GF-D8 (cell line): ENCODE results near the gene ADRA1B.

Experiments
- DNase-seq: peaks from one replicate; lab custom pipeline; 2025; lab: John Stamatoyannopoulos, UW

ADRA1B gene

DNA sequence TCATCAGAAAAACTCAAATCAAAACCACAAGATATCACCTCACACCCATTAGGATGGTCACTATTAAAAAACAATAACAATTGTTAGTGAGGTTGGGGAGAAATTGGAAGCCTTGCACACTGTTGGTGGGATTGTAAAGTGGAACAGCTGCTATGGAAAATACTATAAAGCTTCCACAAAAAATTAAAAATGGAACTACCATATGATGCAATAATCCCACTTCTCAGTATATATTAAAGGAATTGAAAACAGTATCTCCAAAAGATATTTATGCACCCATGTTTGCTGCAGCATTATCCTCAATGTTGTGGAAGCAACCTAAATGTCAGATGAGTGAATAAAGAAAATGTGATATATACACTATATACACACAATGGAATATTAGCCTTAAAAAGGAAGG lies 14.5 kb upstream of the ADRA1B start:
- no peak for DNase-seq

DNA sequence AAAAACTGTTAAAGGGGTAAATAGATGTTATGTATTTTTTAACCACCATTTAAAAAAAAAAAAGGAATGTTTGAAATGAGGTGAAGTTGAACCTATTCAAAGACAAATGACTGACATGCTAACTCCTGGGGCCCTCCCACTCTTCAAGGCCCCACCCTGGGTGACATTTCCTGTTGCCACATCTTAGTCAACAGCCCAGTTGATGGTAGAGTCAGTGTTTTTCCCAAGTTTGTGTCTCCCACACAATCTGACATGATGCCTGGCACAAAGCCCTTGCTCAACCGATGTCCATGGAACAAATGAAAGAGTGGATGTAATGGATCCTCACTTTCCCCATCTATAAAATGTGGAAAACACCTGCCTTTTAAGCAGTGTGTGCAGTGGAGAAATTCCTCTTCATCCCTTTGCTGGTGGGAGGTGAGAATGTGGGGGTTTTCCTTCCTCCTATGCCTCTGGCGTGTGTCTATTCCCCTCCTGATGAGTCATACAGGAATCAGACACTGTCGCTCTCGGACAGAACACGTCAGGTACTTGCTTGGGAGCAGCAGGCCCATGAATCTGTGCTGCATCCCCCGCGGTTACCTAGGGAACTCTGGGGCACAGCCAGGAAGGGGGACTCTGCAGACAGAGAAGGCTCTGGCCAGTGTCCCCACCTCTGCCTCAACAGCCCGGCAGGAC lies 13.7 kb upstream of the ADRA1B start:
- DNase-seq = no peak

DNA sequence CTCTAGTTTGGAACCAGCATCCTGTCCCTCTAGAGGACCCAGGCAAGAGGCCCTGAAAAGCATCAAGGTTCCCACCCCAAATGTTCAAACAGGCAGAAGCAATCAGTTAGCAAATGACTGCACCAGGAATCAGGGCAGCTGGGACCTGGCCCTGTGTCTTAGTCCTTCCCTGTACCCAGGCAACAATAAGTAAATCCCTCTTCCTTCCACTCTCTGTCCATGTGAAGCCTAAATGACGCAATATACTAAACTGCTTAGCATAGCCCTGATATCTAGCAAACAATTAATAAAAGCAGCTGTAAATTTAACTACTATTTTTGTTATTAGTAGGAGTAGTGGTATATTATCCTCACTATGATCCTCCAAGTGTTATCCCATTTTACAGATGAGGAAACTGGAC lies 13.2 kb upstream of the ADRA1B start:
- no peak for DNase-seq

DNA sequence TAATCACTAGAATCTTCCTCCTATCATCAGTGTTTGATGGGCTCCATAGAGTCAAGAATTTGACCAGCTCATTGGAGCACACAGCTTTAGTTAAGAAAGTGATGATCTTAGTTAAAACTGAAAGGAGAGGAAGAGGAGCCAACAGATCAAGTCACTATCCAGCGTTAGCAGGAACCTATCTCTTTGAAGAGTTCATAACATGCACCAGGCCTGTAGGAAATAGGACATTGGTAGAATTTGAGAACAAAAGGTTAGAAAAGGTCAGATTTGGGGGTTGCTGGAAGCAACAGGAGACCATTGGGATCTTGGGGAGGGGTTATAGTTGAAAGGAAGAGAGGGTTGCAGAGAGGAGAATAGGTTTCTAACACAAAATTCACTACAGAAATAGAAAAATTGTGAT lies 11.4 kb upstream of the ADRA1B start:
- DNase-seq = no peak

DNA sequence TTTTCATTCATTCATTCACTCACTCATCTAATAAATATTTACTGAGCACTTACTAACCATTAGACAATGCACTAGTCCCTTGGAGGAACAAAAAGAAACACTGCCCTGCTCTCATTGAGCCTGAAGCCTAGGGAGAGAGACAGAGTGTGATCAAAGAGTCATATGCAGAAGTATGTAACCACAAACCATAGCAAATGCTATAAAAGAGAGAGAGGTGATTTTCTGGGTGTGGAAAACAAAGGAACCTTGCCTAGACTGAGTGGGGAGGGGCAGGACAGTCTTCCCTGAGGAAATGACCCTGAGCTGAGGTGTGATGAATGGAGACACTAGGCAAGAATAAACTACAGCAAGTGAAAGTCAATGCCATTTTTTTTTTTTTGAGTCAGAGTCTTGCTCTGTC lies 10.8 kb upstream of the ADRA1B start:
- no peak for DNase-seq

DNA sequence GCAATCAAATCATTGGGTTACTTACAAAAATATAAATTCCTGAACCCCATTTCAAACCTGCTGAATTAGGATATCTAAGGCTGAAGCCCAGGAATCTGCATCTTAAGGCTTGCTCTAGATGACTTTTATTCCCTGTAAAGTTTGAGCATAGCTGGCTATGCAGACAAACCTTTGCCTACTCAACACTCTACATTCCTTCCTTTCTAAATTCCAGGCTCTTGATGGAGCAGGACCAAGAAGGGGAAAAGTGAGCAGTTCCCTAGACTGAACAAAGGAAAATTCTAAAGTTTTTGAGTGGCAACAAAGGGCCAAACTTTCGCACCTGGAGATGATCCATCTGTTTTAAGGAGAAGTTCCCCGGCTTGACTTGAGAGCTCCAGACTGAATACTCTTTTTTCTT lies 9.8 kb upstream of the ADRA1B start:
- DNase-seq = no peak

DNA sequence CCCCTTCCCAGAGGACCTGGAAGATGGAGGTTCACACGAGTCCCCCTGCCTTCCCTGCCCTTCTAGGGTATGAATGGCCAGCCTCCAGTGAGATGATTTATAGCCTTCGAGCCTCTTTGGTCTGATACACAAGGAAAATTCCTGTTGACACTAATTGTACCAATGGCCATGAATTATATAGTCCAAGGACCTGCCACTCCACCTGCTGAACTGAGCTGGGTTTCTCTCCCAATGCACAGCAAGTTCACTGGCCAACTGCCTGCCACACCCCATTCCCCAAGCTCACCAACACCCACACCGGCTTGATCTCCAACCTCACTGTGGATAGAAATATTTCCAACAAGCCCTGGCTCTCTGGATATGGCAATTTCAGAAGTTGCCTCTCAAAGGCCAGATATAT lies 9.3 kb upstream of the ADRA1B start:
- no peak for DNase-seq

DNA sequence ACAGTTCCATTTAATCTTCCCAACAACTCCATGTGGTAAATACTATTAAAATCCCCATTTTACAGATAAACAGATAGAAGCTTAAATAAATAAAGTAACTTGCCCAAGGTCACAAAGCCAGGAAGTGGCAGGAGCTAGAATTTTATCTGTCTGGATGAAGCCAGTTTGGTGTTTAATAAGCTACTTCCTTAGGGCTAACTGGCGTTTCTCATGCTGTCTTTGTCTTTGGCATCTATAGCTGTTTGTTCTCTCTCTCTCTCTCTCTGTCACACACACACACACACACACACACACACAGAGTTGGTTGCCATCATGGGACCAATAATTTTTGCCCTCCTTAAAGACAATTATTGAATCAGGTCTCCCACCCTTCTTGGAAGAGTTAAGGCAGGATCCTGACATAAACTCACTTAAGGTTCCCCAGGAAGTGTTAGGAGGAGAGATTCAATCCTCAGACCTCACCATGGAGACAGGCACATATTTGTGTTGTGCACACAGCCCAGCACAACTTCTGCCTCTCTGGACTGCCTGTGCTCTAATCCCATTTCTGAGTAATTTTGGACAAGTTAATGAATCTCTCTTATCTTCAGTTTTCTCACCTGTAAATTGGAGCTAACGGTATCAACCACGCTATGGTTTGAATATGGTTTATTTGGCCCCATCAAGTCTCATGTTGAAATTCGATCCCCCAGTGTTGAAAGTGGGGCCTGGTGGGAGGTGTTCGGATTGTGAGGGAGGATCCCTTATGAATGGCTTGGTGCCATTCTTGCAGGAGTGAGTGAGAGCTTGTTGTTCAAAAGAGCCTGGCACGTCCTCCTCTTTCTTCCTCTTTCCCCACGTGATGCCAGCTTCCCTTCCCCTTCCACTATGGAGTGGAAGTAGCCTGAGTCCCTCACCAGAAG lies 8.3 kb upstream of the ADRA1B start:
- DNase-seq = no peak

DNA sequence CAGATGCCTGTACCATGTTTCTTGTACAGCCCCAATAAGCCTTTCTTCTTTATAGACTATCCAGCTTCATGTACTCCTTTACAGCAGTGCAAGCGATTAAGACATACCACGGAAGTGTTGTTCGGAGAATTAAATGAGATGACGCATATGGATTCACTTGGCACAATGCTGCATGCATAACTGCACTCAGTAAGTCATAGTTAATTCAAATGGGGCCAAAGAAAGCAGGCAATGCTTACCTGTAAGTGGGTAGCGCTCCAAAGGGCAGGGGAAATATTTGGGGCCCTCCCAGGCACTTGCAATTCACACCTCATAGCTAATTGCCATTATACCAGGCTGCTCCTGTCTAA lies 7.7 kb upstream of the ADRA1B start:
- no peak for DNase-seq

DNA sequence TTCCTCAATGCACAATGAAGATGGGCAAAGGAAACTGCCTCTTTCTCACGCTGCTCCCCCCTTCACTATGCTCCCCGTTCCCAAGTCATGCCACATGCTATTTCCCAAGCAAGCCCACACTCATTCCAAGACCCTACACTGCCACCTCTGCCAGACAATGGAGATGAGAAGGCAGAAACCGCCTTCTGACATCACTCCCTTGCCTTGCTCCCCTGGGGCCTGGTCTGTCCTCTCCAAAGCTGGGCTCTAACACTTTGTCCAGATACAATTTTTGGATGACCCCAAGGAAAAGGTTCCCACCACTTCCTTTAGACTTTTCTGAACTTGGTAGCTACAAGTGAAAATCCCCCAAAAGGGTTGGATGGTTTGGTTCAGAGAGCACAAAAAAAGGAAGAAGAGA lies 7.2 kb upstream of the ADRA1B start:
- no peak for DNase-seq

DNA sequence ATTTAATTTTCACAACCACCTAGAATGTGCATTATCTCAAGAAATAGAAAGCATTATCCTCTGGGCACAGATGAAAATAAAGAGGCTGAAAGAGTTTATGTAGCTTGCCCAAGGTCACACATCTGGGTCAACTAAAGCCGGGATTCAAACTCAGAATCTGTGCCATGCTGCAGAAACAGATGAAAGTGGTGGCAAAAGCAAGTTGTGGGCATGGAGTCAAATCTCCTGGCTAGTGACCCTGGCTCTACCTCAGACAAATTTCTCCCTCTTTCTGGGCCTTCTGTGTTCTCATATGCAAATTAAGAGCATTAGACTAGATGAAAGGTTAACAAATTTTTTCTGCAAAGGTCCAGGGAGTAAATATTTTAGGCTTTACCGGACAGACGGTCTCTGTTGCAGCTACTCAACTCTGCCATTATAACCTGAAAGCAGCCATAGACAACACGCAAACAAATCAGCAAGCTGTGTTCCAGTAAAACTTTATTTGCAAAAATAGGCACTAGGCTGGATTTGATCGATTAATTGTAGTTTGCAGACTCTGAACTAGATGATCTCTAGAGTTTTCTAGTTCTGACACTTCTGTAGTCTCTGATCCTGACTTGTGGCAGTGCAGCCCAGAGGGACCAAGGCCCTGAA lies 6.0 kb upstream of the ADRA1B start:
- DNase-seq = no peak

DNA sequence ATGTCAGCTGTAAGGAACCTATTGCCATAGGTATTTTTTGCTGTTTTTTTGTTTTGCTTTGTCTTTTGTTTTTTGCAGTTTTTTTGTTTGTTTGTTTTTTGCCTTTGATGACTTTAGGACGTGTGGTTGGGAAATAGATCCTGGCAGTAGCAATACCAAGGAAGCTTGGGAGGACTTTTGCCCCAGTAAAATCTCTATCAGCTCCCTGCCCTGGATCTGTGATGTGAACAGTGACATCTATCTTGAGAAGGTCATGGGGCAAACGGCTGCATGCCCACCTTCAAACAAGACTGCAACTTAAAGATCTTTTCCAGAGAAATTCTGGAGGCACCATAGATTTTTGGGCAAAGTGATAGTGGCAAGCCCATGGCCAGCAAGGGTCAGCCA lies 5.4 kb upstream of the ADRA1B start:
- DNase-seq = no peak

DNA sequence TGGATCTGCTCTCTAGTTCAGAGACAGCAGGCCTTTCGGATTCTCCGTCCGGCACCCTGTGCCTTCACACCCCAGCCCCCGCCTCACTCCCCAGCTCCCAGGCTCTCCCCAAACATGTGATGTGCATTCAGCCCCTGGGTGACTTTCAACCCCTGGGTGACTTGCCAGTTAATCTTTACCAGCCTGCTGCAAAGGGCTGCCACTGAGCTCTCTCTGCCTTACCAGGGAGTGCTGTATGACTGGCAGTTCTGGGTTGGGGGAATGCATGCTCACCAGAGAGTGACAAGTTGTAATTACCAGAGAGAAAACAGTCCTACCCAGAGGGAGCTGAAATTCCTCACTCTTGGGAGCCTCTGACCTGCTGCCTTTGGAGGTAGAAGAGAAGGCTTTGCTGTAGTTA lies 4.9 kb upstream of the ADRA1B start:
- no peak for DNase-seq

DNA sequence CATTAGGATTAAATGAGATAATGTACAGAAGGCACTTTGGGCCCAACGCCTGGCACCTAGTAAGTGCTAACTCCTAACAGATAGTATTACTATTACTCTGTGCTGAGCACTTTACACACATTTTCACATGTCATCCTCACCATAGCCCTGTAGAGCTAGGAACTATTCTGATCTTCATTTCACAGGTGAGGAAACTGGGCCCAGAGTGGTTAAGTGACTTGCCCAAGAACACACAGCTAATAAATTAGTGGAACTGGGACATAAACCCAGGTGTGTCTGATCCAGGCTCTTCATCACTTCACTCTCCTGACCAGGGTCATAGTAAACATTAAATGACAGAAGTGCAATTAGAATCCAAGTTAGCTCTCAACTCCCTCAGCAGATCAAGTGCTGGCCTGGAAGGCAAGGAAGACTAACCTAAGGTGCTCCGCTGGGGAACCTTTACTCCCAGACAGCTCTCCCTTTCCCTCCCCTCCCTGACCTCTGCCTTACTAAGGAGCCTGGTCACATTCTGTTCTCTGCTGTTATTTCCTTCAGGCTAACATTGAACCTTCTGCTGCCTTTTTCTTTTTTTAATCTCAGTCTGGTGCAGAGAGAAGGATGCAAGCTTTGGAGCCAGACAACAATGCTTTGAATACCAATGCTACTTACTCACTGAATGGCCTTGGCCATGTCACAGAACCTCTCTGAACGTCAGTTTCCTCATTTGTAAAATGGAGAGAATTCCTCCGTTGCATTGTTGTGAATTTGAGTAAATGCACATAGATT lies 4.1 kb upstream of the ADRA1B start:
- DNase-seq = no peak

DNA sequence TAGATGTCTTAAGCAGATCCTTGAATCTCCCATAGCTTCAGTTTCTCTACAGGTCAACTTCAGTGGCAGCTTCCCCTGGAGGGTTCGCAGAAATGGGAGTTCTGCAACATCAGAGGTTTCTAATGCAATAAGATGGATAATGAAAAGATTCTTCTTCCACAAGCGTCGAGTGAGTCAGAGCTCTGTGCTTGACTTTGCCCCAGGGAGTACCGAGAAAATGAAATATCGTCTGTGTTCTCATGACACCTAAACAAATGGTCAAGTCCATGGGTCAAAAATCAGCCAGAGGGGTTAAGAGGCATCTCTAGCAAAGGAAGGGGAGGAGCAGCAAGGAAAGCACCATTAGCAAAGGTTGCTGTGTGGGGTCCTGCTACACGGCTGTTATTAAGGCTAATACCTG lies 3.2 kb upstream of the ADRA1B start:
- DNase-seq = no peak

DNA sequence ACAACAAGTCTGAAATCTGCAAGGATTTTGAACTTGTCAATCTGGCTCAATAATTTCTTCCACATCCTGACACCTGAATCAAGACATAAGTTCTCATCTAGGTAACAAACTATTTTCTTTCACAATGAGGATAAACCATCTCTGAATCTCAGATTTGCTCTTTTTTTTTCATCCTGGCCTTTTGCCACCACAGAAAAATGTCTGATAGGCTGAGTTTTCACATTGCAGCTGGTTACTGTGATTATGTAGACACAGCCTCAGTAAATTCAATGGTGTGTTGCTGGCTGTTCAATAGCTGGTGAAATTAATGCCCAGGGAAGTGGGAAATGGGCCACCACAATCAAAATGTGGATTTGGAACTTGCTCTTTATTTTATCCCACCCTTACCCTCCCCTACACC lies 2.8 kb upstream of the ADRA1B start:
- DNase-seq = no peak

DNA sequence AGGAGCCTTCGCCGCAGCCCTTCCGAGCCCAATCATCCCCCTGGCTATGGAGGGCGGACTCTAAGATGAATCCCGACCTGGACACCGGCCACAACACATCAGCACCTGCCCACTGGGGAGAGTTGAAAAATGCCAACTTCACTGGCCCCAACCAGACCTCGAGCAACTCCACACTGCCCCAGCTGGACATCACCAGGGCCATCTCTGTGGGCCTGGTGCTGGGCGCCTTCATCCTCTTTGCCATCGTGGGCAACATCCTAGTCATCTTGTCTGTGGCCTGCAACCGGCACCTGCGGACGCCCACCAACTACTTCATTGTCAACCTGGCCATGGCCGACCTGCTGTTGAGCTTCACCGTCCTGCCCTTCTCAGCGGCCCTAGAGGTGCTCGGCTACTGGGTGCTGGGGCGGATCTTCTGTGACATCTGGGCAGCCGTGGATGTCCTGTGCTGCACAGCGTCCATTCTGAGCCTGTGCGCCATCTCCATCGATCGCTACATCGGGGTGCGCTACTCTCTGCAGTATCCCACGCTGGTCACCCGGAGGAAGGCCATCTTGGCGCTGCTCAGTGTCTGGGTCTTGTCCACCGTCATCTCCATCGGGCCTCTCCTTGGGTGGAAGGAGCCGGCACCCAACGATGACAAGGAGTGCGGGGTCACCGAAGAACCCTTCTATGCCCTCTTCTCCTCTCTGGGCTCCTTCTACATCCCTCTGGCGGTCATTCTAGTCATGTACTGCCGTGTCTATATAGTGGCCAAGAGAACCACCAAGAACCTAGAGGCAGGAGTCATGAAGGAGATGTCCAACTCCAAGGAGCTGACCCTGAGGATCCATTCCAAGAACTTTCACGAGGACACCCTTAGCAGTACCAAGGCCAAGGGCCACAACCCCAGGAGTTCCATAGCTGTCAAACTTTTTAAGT lies 819 bp downstream of the ADRA1B start:
- DNase-seq = no peak

DNA sequence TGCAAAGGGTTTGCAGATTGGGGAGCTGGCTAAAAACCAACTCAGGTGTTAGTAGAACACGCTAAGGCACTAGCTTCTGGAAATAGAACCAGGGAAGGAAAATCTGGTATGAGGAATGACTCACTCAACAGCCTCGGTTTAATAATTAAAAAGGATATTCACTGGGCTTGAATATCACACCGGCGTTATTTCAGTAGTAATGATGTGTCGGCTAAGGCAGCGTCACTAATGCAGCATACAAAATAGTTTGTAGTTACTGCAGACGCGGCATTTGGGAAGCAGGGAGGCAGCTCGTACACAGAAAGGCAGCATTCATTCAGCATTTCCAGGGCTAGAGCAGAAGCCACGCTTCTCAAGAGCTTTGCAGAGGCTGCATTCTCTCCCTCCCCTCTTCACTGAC lies 1.7 kb downstream of the ADRA1B start:
- DNase-seq = no peak

DNA sequence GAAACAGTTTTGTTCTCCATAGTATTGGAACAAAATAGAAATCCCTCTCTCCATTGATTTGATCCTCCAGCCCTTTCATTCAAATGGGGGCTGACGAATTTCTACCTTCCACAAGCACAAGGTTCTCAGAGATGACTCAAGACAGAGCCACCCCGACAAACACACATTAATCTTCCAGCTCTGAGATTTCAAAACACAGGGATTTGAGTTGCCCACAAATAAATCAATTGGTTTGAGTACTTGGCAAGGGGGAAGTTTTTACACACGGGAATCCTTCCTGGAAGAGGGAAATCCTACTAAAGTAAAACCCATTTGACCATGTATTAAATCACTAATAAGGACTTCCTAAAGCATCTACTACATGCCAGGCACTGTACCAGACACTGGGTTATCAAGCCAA lies 5.4 kb downstream of the ADRA1B start:
- no peak for DNase-seq

DNA sequence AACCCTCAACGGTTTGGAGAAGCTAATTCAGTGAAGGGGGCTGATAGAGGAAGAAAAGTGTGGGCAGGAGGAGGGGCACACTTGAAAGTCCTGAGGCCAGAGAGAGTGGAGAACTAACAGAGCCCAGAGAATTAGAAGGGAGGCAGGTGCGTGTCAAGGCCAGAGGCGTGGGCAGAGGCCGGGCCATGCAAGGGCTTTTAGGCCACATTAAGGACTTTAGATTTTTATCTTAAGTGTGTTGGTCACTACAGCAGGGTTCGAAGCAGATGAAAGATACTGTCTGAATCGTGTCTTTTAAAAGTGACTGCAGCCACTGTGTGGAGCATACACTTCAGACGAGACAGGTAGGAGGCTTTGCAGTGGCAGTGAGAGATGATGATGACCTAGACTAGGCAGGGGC lies 6.7 kb downstream of the ADRA1B start:
- DNase-seq = no peak

DNA sequence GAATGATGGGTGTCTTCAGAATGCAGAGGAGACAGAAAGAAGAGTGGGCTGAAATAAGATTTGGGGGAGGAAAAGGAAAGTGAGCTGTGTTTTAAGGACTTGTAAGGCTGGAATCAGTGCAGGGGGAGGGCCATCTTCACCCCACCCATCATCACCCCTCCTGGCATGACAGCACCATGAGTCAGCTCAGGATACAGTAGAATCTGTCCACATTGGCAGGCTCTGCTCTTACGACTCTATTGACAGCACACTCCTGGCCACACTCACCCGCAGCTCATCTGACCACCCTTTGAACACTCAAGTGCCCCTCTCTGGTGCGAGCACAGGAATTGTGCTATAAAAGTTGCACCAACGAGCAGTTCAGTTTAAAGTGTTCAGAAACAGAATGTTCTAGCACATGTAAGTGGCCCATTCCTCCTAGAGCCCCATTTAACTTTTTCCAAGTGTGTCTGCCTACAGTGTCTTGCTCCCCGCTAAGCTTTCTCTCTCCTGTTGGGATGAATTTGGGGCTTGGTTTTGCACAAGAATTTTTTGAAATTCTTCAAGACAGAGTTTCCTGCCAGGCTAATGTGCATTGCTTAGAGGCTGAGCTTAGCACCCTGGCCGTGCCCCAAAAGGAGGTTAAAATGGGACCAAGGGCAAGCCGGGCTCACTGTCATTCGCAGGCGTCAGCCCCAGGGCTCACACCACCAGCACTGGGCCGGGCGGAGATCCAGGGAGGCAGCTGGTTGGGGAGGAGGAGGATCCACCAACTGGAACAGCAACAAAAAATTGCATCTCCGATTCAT lies 12.0 kb downstream of the ADRA1B start:
- no peak for DNase-seq
